COLO668 (cell line): ENCODE results near the gene POLR1A.

Experiments
- DNase-seq: peaks from one replicate; lab custom pipeline; 2025; ENCODE audit not compliant: unreplicated experiment; lab: John Stamatoyannopoulos, UW

The POLR1A gene

DNA sequence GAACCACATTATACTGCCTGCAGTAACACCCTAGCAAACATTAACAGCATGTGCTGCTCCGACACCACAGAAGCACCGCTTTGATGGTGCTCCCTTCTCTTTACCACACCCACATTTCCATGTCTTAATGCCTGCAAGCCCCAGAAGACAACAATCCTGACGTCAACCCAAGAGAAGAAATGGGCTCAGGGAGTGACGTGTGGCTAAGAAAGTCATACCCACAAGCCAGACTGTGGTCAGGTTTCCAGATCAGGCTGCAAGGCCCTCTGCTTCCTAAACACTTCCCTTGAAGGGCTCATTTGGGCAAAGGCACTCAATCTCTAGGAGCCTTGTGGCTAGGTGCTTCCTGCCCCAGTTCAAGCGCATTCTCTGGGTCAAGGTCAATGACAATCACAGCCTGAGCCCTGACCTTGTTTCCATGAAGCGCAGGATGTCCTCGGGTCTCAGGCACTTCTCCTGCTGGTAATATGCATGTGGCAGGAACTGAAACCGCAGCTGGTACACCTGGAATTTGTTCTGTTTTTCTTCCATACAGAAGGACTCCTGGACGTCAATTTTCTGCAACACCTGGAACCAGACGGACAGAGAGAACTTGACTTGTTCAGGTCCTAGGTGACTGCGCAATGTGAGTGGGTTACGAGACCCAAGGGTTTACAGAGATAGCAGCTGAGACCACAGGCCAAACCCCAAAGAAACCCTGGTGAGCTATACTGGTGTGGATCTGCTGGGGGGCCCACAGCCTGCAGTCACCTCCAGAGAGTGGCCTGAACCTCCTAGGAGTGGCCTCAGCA is 67.2 kb downstream of the POLR1A start:
- DNase-seq = no peak

GRCh38 chr2:86037795-86038192 is 67.9 kb downstream of the POLR1A start:
- DNase-seq = no peak

GRCh38 chr2:86037141-86037794 is 68.4 kb downstream of the POLR1A start:
- DNase-seq = peak; percentile 19

DNA sequence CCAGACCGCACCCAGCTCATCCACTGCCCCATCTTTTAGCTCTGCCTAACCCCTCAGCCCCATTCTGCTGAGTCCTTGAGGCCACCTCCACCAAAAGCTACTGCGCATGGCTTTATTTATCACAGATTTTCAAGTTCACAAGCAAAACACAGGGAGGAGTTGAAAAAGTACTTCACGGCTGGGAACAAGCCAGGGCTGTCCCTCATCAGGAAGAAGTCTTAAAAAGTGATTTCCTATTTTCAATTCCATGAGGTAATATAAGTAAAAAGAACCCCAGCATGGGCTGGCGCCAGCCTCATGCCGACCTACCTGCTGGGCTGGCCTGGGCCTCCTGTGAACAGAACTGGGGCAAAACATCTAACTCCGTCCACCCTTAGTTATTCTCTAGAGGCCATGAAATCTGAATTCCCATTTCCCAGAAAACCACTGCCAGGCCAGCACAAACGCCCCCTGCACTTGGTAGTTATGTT is 69.0 kb downstream of the POLR1A start:
- DNase-seq = no peak

DNA sequence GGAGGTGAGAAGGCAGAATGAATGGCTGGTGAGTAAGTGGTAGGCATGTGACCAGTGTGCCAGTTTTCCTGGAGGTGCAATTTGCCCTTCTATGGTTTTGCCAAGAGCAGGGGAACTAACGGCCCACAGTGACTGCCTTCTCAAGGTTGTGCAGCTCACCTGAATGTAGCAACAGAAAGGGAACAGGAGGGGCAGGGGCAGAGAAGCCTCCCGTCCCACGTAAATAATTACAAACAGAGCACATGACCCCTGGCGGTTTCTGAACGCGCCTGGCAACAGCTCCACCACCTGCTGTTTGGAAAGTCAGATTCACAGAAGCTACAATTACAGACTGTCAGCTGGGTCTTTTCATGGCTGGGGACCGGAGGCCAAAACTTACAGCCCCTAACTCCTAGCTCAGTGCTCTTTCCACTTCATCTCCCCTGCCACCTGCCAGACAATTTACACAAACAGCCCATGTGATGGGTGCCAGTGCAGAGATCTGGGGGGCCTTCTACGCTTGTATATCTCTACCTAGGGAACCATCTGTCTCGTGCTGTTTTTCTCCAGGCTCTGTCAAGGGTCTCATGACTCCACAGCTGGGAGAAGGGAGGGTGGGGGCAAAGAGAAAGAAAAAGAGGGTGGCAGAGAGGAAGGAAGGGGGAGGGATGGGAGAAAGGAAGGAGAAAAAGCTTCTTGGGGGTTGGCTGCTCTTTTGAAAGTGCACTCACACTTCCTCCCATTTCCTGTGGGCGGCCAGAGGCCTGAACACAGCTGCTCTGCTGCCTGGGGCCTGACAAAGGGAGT is 69.6 kb downstream of the POLR1A start:
- DNase-seq = peak; percentile 85

DNA sequence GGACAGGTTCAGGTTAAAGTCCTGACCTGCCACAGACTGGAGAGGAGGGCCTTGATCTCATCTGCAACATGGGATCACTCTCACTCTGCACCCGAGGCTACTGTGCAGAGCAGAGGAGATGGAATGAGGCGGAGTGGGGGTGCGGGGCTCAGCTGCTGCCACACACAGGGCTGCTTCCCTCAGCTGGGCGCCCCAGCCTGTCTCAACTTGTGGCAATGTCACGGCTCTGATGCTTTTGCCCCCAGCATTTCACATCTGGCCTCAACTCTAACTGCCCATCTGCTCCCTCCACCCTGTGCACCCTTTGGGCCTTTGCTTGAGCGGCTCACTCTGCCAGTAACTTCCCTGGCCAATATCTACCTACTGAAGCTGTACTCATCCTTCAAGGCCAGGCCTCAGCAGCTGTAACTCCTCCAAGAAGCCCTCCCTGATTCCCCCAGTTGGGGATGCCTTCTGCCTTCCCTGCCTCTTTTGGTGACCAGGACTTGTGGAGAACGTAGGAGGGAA is 70.3 kb downstream of the POLR1A start:
- no peak for DNase-seq

- DNase-seq = no peak
Observed at GRCh38 chr2:86033751-86034692, 71.7 kb downstream of the POLR1A start.

DNA sequence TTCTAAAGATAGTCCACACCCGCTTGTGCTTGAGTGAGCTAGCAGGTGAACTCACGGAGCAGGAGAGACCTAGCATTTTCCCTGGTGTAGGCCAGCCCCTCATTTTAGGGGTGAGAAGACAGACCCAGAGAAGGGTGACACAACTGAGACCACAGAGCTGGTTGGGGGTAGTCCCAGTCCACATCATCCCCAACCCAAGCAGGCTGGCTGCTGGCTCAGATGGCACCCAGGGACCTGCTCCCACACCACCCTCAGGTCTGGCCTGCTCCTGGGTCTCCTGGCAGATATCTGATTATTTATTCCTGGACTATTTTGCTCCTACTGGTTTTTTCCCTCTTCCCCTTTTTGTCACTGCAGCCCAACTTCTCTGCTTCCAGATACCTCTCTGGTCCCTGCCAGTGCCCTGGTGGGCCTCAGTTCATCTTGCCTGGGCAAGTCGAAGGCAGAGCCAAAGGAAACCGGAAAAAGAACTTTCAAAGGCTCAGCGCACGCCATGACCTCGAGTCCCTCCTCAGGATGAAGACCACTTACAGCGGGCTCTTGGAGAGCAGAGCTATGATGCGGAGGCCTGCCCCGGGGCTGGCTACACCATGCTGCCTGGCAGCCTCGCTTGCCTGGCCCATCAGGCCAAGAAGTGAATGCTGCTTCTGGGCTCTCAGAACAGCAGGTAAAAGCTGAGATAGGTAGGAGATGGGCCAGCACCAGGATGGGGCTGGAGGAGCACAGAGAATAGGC is 72.7 kb downstream of the POLR1A start:
- no peak for DNase-seq

DNA sequence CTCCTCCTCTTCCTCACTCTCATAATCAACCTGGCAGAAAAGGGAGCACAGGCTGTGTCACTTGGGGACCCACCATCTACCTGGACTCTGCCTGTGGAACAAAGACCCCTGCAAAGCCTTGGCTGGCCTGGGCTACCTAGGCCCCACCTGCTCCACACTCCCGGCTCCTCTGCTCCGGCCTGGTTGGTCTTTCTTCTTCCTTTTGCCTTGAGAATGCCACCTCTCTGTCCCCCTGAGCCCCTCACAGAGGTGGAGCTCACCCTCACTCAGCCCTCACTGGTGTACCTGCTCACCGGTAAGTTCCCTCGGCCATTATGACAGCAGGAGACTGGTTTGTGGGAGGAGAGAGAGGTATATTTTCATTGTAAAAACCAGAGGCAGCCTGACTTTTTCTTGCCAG is 74.1 kb downstream of the POLR1A start:
- DNase-seq = no peak

DNA sequence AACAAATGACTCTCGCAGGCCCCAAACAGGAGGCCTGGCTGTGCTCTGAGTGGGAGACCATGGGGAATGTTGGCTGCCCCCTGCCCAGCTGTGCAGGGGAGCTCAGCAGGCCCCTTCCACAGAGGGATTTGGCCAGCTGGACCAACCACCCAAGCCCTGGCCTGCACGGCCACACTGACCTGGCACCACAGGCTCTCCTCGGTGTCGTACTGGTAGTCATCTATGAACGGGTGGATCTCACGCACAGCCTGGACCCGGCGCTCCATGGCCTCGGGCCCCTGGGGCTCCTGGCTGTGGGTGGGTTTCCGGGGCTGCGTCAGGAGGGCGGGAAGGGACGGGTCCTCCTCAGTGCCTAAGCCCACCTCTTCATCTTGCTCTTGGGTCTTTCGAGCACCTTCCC is 74.5 kb downstream of the POLR1A start:
- DNase-seq = no peak

GRCh38 chr2:86029873-86030272 is 75.8 kb downstream of the POLR1A start:
- no peak for DNase-seq

GRCh38 chr2:86028766-86029381 is 76.8 kb downstream of the POLR1A start:
- DNase-seq = no peak

GRCh38 chr2:86027922-86028765 is 77.5 kb downstream of the POLR1A start:
- no peak for DNase-seq

DNA sequence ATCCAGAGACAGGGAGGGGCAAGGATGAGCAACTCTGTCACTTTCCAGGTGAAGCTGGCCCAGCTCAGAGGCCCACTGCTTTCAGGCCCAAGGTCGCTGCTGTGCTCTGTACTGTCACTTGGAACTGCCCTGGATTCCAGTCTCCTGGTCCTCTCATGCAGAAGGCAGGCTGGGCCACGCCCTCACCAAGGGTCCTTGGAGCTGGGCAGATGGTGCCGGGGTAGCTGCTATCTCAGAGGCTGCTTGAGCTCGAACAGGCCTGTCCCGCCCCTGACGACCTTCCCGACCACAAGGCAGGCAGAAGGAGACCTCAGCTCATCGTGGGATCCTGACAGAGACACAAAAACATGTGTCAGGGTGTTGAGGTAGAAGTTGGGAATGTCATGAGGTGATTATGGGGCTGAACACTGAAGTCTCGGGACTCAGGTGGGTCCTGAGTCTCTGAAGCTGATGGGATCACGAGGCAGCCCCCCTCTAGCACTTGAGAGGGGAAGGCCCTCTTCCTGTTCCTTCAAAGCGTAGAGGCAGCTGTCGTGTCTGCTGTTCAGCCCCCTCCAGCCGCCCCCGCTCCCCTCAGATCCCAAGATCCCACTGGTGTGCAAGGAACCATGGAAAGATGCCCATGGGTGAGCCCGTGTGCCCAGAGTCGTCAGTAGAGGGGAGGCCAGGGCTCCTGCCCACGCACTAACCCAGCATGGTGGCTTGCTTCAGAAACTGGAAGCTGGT is 78.3 kb downstream of the POLR1A start:
- DNase-seq = no peak

GRCh38 chr2:86026744-86027065 is 79.0 kb downstream of the POLR1A start:
- DNase-seq = no peak

DNA sequence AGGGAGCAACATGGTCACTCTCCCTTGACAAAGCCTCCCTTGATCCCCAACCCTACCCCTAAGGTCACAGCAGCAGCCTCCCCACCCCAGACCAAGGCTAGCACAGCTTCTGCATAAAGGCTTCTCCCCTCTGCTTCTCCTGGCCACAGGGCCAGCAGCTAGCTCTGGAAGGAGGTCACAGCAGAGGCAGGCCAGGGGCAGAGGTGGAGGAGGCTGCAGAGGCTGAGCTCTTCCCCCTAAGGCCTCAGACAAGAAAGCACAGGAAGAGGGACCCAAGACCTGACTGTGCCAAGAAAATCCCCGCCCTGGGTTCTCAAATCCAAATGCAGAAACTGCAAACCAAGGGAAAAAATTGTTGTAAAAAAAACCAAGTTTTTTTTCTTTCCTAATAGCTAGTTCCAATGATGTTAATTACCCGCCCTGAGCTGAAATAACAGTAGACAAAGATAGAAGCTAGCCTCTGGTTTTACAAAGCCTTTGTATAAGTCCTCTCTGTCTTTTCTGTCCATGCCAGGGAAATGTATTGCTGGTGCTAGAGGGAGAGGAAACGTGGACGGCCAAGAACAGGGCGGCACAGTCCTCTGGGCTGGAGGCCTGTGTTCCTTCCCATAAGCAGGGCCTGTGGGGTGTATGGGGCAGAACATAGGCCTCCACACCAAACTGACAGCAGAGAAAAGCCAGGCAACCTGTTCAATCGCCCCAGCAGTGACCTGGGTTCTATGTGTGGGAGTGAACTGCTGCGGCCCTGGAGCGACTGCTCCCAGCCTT is 79.5 kb downstream of the POLR1A start:
- DNase-seq = no peak

GRCh38 chr2:86025229-86025820 is 80.4 kb downstream of the POLR1A start:
- DNase-seq = no peak
